CD14-positive monocyte (primary cell): ENCODE data around the gene PLPP6. TPM values are rescaled to one million over a fixed set of nuclear protein-coding genes. Genes with fewer than 3 reads are reported as not detected.
A peak's percentile ranks its signal among the peaks of the same experiment; 100 is the strongest.

Experiments used
- DNase-seq, 3 donors: peaks; one replicate each; pipeline ENCODE4 v3.0.0-alpha.2; 2011 to 2022
- H2AFZ ChIP-seq: 2 replicates; pipeline ENCODE4 v1.6.0; 2012; ENCODE audit warnings: mild to moderate bottlenecking, low read depth, low read length, inconsistent platforms; ENCODE audit not compliant: insufficient read depth, poor library complexity, severe bottlenecking
- H3K27ac ChIP-seq, 2 donors: 1 replicate in 1 of 2; 2 replicates in 1 of 2; pipeline ENCODE4 v1.5.1; 2012 to 2013; ENCODE audit warnings: low read length in 2 of 2, control low read depth in 1 of 2, inconsistent platforms in 1 of 2, low read depth in 1 of 2, mild to moderate bottlenecking in 1 of 2
- H3K27me3 ChIP-seq, 2 donors: one replicate each; pipeline versions ENCODE4 v1.6.0 to v1.6.1; 2011 to 2013; ENCODE audit warnings: low read length in 2 of 2; ENCODE audit not compliant: control insufficient read depth in 2 of 2, insufficient read depth in 2 of 2
- H3K36me3 ChIP-seq, 2 donors: replicated peaks in 1 of 2; 1 replicate in 1 of 2; 2 replicates in 1 of 2; pipeline versions ENCODE4 v1.5.1 to v1.6.1; 2012 to 2013; ENCODE audit warnings: low read length in 2 of 2, control low read depth in 1 of 2, inconsistent platforms in 1 of 2, mild to moderate bottlenecking in 1 of 2; ENCODE audit not compliant: insufficient read depth in 2 of 2, control insufficient read depth in 1 of 2
- H3K4me1 ChIP-seq, 2 donors: 1 replicate in 1 of 2; 2 replicates in 1 of 2; pipeline versions ENCODE4 v1.5.1 to v1.6.1; 2012 to 2013; ENCODE audit warnings: low read length in 2 of 2, control low read depth in 1 of 2, inconsistent platforms in 1 of 2, mild to moderate bottlenecking in 1 of 2, moderate library complexity in 1 of 2; ENCODE audit not compliant: insufficient read depth in 2 of 2, control insufficient read depth in 1 of 2
- H3K4me2 ChIP-seq: replicated peaks from 2 replicates; pipeline ENCODE3; 2012; ENCODE audit warnings: low read length, moderate library complexity, mild to moderate bottlenecking; ENCODE audit not compliant: poor library complexity, severe bottlenecking; ENCODE audit errors: extremely low read depth
- H3K4me3 ChIP-seq, 3 experiments: fragments of 200-600 bp in 1 of 3; sonication (generic) in 1 of 3; replicated peaks in 1 of 3; 1 replicate in 2 of 3; 2 replicates in 1 of 3; pipeline ENCODE4 v1.5.1; 2011 to 2013; ENCODE audit warnings: low read length in 3 of 3, mild to moderate bottlenecking in 3 of 3, control low read depth in 2 of 3, low read depth in 2 of 3, inconsistent platforms in 1 of 3, moderate library complexity in 1 of 3
- H3K79me2 ChIP-seq: 2 replicates; pipeline ENCODE4 v1.6.0; 2012; ENCODE audit warnings: mild to moderate bottlenecking, control low read depth, inconsistent platforms, low read length, moderate library complexity; ENCODE audit not compliant: insufficient read depth
- H3K9ac ChIP-seq: 2 replicates; pipeline ENCODE4 v1.6.0; 2017; ENCODE audit warnings: low read length, mild to moderate bottlenecking; ENCODE audit not compliant: insufficient read depth, poor library complexity, severe bottlenecking
- H3K9me3 ChIP-seq, 2 donors: replicated peaks in 1 of 2; 1 replicate in 1 of 2; 2 replicates in 1 of 2; pipeline versions ENCODE4 v1.5.1 to v1.6.1; 2012 to 2013; ENCODE audit warnings: low read length in 2 of 2, control low read depth in 1 of 2; ENCODE audit not compliant: control insufficient read depth in 1 of 2, insufficient read depth in 1 of 2
- H4K20me1 ChIP-seq: 2 replicates; pipeline ENCODE4 v1.6.0; 2012; ENCODE audit warnings: mild to moderate bottlenecking, low read length, control low read depth, moderate library complexity; ENCODE audit not compliant: insufficient read depth
- H3K27ac Mint-ChIP-seq, 7 donors: one replicate each; pipeline ENCODE4 v1.8.0; 2020; ENCODE audit warnings: mild to moderate bottlenecking in 7 of 7, mixed read lengths in 7 of 7, moderate library complexity in 6 of 7, inconsistent platforms in 2 of 7
- H3K27me3 Mint-ChIP-seq, 3 donors: one replicate each; pipeline ENCODE4 v1.8.0; 2021 to 2022; ENCODE audit warnings: low read depth in 3 of 3, mild to moderate bottlenecking in 3 of 3, mixed read lengths in 3 of 3, moderate library complexity in 3 of 3, inconsistent platforms in 1 of 3
- H3K36me3 Mint-ChIP-seq, 2 donors: one replicate each; pipeline ENCODE4 v1.8.0; 2020; ENCODE audit warnings: mixed read lengths in 2 of 2, inconsistent platforms in 1 of 2, mild to moderate bottlenecking in 1 of 2
- H3K4me1 Mint-ChIP-seq: one replicate; pipeline ENCODE4 v1.8.0; 2020; ENCODE audit warnings: mild to moderate bottlenecking, mixed read lengths
- H3K4me3 Mint-ChIP-seq, 2 donors: one replicate each; pipeline ENCODE4 v1.8.0; 2020; ENCODE audit warnings: mild to moderate bottlenecking in 2 of 2, mixed read lengths in 2 of 2, moderate library complexity in 1 of 2
- H3K9me3 Mint-ChIP-seq, 7 donors: one replicate each; pipeline ENCODE4 v1.8.0; 2020 to 2022; ENCODE audit warnings: mixed read lengths in 7 of 7, mild to moderate bottlenecking in 6 of 7, moderate library complexity in 6 of 7, inconsistent platforms in 2 of 7
- CTCF ChIP-seq: fragments of 200-600 bp; IDR thresholded peaks from one replicate; pipeline ENCODE4 v1.8.0; 2022; ENCODE audit warnings: antibody characterized with exemption, mild to moderate bottlenecking
- WGBS: methylation state at CpG from one replicate; pipeline ENCODE4 v1.1.5; 2013; ENCODE audit warnings: missing lambda C conversion rate; ENCODE audit not compliant: insufficient coverage; 5-methylcytosine and 5-hydroxymethylcytosine counted together
- intact Hi-C, 2 donors: fragments of 100-400 bp; cut with micrococcal nuclease; formaldehyde crosslinking; loops; one replicate each; pipeline versions ENCODE4 v1.15.0 to v1.15.1; 2023
- polyA minus RNA-seq: library from RNA; depleted of rRNA, polyadenylated mRNA; stranded (reverse); fragments of >200 nt; gene quantifications from 2 replicates; pipeline ENCODE4 v1.2.3, GENCODE V29; 2012
- polyA plus RNA-seq, 3 donors: library from polyadenylated mRNA; depleted of rRNA in 1 of 3; unstranded in 2 of 3; stranded (reverse) in 1 of 3; fragments of 300-500 nt in 2 of 3; fragments of >200 nt in 1 of 3; fragmentation: Illumina TruSeq in 2 of 3; gene quantifications; 1 replicate in 2 of 3; 2 replicates in 1 of 3; pipeline ENCODE4 v1.2.3, GENCODE V29; 2012 to 2021
- total RNA-seq, 12 experiments: library from RNA in 1 of 12; stranded (reverse) in 1 of 12; fragments of 120-200 nt in 1 of 12; gene quantifications; one replicate each; pipeline ENCODE4 v1.2.4 and lab custom pipeline; 2013 to 2026; ENCODE audit warnings: mixed read lengths in 6 of 12, inconsistent platforms in 1 of 12

The PLPP6 gene
- total RNA-seq (2013): 3.9 TPM
- polyA plus RNA-seq (1 to 10 TPM; 1.6 to 1.8 (median 1.8) TPM), polyA minus RNA-seq (2.4 and 4.8 TPM in 2 replicates), total RNA-seq (lab: John Stamatoyannopoulos, UW) (0.50 to 5.1 (median 2.0) reads per million in 11 experiments)

GRCh38 chr9:4662108-4662988 lies at the start of gene PLPP6:
Gene PLPP6, plus strand, starts transcription at chr9:4662294. Its CDS starts 82 bp downstream, at chr9:4662376.
- Histone ChIP-seq H4K20me1 (no peaks in the 10 kb centered on the region), H3K9ac (peak within 1 kb of the TSS; percentile 81), H3K27ac (peak within 1 kb of the TSS in 1 of 2 donors; percentile 76), H3K9me3 (no peaks in the 10 kb centered on the region), H3K36me3 (no peaks in the 10 kb centered on the region), H2AFZ (peak within 1 kb of the TSS; percentile 97), H3K4me1 (peaks cover 33 to 43% of the 10 kb centered on the region in 2 donors), H3K4me2 (peak within 1 kb of the TSS; percentile 87), H3K79me2 (peaks cover 11% of the 10 kb centered on the region), H3K4me3 (peak within 1 kb of the TSS; percentile 60 to 84 (median 73)), H3K27me3 (peaks cover 5 to 7% of the 10 kb centered on the region in 2 donors)
- Mint-ChIP-seq H3K9me3 (peaks cover 0 to 4% (median 0%) of the 10 kb centered on the region in 7 donors), H3K27me3 (peaks cover 35 to 41% (median 35%) of the 10 kb centered on the region in 3 donors), H3K4me1 (peaks cover 51% of the 10 kb centered on the region), H3K36me3 (no peaks in the 10 kb centered on the region), H3K4me3 (peak within 1 kb of the TSS; percentile 88 to 95), H3K27ac (peak within 1 kb of the TSS in 6 of 7 donors; percentile 18 to 87 (median 48))
- intact Hi-C loops: no loop called here
- WGBS: 2% methylated on average over 70 of the region's 70 CpGs
- DNase-seq: peak; percentile 59 to 85 (median 76)
- TF ChIP-seq CTCF: peak; percentile 50

GRCh38 chr9:4614627-4615026 lies 47.5 kb upstream of the PLPP6 start:
- intact Hi-C loops: no loop called here
- Histone ChIP-seq H3K4me2 (no peak overlapping the region), H3K9ac (no peak overlapping the region), H3K36me3 (no peaks in the 10 kb centered on the region), H3K27ac (no peak overlapping the region), H3K79me2 (no peaks in the 10 kb centered on the region), H3K4me3 (no peak overlapping the region), H3K27me3 (peaks cover 0 to 2% of the 10 kb centered on the region in 2 donors), H3K9me3 (no peaks in the 10 kb centered on the region), H2AFZ (no peak overlapping the region), H3K4me1 (no peaks in the 10 kb centered on the region), H4K20me1 (no peaks in the 10 kb centered on the region)
- no peaks in the 10 kb centered on the region for H3K36me3 Mint-ChIP-seq
- peaks cover 2 to 11% (median 2%) of the 10 kb centered on the region in 3 donors for H3K27me3 Mint-ChIP-seq
- DNase-seq: no peak
- no peak overlapping the region for H3K27ac Mint-ChIP-seq
- no peak for TF ChIP-seq CTCF
- 100% methylated on average over 1 of the region's 1 CpG for WGBS
- H3K4me1 Mint-ChIP-seq: no peaks in the 10 kb centered on the region
- peaks cover 0 to 4% (median 0%) of the 10 kb centered on the region in 7 donors for H3K9me3 Mint-ChIP-seq
- no peak overlapping the region for H3K4me3 Mint-ChIP-seq
